ENCODE results near the gene TBC1D24.

The TBC1D24 gene

DNA sequence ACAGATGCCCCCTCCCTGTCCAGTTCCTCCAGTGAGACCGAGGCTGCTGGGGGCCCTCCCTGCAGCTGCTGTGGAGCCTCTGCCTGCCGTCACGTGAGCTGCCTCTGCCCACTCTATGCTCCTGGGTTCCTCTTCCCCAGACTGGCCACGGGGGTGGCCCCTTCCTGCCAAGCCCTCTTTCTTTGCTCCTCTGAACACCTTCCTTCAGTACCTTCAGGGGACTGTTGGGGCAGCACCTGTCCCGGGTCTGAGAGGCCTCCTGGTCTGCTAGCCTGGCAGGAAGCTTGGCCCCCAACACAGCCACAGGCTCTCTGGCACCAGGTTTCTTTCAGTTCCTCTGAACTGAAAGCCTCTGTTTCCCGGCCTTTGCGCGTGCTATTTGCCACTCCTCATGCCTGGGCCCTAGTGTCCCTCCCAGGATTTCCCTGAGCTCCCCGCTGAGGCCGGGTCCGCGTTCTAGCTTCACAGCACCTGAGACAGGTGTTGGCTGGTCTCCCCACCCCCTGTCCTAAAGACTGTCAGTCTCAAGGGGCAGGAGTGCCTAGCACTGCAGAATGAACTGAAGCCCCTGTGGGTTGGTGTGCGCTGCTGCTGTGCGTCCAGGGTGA lies 32.2 kb downstream of the TBC1D24 start:
- peak overlapping the region; percentile 90 for H3K9ac ChIP-seq (ENCODE audit: low read length)

GRCh38 chr16:2507665-2508064 lies 32.7 kb downstream of the TBC1D24 start:
- H3K4me3 ChIP-seq (ENCODE audit: low read length): peak overlapping the region; percentile 47
- H3K9me3 ChIP-seq (ENCODE audit: insufficient read depth, low read length): no peaks in the 10 kb centered on the region
- H3K36me3 ChIP-seq (replicated peaks; ENCODE audit: low read depth, low read length): no peaks in the 10 kb centered on the region
- H3K27me3 ChIP-seq (ENCODE audit: low read depth, low read length): no peaks in the 10 kb centered on the region
- no peaks in the 10 kb centered on the region for H4K20me1 ChIP-seq (ENCODE audit: insufficient read depth, low read length)
- H3K4me1 ChIP-seq (ENCODE audit: low read length): peaks cover 64% of the 10 kb centered on the region
- no peaks in the 10 kb centered on the region for H3K79me2 ChIP-seq (ENCODE audit: low read length)
- TF ChIP-seq EZH2phosphoT487 (IDR thresholded peaks at IDR 0.05; ENCODE audit: low read depth) (no peak), CTCF (IDR thresholded peaks at IDR 0.05; ENCODE audit: low read depth, low read length) (no peak)
- H2AFZ ChIP-seq (ENCODE audit: low read depth, low read length): 0 out of 2 replicates have a peak overlapping the region, but pooled peaks have one; percentile 12
- peak overlapping the region; percentile 95 for H3K4me2 ChIP-seq (ENCODE audit: low read length)
- peak overlapping the region; percentile 90 for H3K9ac ChIP-seq (ENCODE audit: low read length)
- peak overlapping the region; percentile 94 for H3K27ac ChIP-seq (ENCODE audit: low read length)

More for the DNA sequence above, 32.2 kb downstream of the TBC1D24 start:
- H3K36me3 ChIP-seq (replicated peaks; ENCODE audit: low read depth, low read length): no peaks in the 10 kb centered on the region
- 0 out of 2 replicates have a peak overlapping the region, but pooled peaks have one; percentile 12 for H2AFZ ChIP-seq (ENCODE audit: low read depth, low read length)
- H4K20me1 ChIP-seq (ENCODE audit: insufficient read depth, low read length): no peaks in the 10 kb centered on the region
- H3K27me3 ChIP-seq (ENCODE audit: low read depth, low read length): no peaks in the 10 kb centered on the region
- TF ChIP-seq CTCF (IDR thresholded peaks at IDR 0.05; ENCODE audit: low read depth, low read length) (no peak; the same call in 1 of the 2 replicates), EZH2phosphoT487 (IDR thresholded peaks at IDR 0.05; ENCODE audit: low read depth) (no peak)
- H3K4me1 ChIP-seq (ENCODE audit: low read length): peaks cover 62% of the 10 kb centered on the region
- H3K4me3 ChIP-seq (ENCODE audit: low read length): peak overlapping the region; percentile 47
- H3K79me2 ChIP-seq (ENCODE audit: low read length): no peaks in the 10 kb centered on the region
- H3K4me2 ChIP-seq (ENCODE audit: low read length): peak overlapping the region; percentile 95
- H3K9me3 ChIP-seq (ENCODE audit: insufficient read depth, low read length): no peaks in the 10 kb centered on the region
- H3K27ac ChIP-seq (ENCODE audit: low read length): peak overlapping the region; percentile 94

GRCh38 chr16:2508722-2509400 lies 33.9 kb downstream of the TBC1D24 start:
- Histone ChIP-seq H3K36me3 (replicated peaks; ENCODE audit: low read depth, low read length) (no peaks in the 10 kb centered on the region), H3K4me2 (ENCODE audit: low read length) (peak overlapping the region; percentile 95), H3K27ac (ENCODE audit: low read length) (peak overlapping the region; percentile 94), H3K9ac (ENCODE audit: low read length) (peak overlapping the region; percentile 90; the same call in 1 of the 2 replicates), H3K4me3 (ENCODE audit: low read length) (peak overlapping the region; percentile 47; the same call in 1 of the 2 replicates), H2AFZ (ENCODE audit: low read depth, low read length) (no peak overlapping the region), H3K79me2 (ENCODE audit: low read length) (peaks cover 3% of the 10 kb centered on the region), H3K4me1 (ENCODE audit: low read length) (peaks cover 71% of the 10 kb centered on the region), H4K20me1 (ENCODE audit: insufficient read depth, low read length) (no peaks in the 10 kb centered on the region), H3K27me3 (ENCODE audit: low read depth, low read length) (no peaks in the 10 kb centered on the region), H3K9me3 (ENCODE audit: insufficient read depth, low read length) (no peaks in the 10 kb centered on the region)
- no peak for TF ChIP-seq CTCF (IDR thresholded peaks at IDR 0.05; ENCODE audit: low read depth, low read length)
- TF ChIP-seq EZH2phosphoT487 (IDR thresholded peaks at IDR 0.05; ENCODE audit: low read depth): no peak

GRCh38 chr16:2511128-2511800 lies 36.3 kb downstream of the TBC1D24 start:
- Histone ChIP-seq H3K9me3 (ENCODE audit: insufficient read depth, low read length) (no peaks in the 10 kb centered on the region), H3K27ac (ENCODE audit: low read length) (no peak overlapping the region), H3K4me1 (ENCODE audit: low read length) (peaks cover 78% of the 10 kb centered on the region), H3K79me2 (ENCODE audit: low read length) (peaks cover 27% of the 10 kb centered on the region), H4K20me1 (ENCODE audit: insufficient read depth, low read length) (peaks cover 19% of the 10 kb centered on the region), H2AFZ (ENCODE audit: low read depth, low read length) (no peak overlapping the region), H3K4me3 (ENCODE audit: low read length) (no peak overlapping the region), H3K27me3 (ENCODE audit: low read depth, low read length) (no peaks in the 10 kb centered on the region), H3K36me3 (replicated peaks; ENCODE audit: low read depth, low read length) (peaks cover under 1% of the 10 kb centered on the region), H3K4me2 (ENCODE audit: low read length) (peak overlapping the region; percentile 95), H3K9ac (ENCODE audit: low read length) (0 out of 2 replicates have a peak overlapping the region, but pooled peaks have one; percentile 90)
- no peak for TF ChIP-seq CTCF (IDR thresholded peaks at IDR 0.05; ENCODE audit: low read depth, low read length)
- no peak for TF ChIP-seq EZH2phosphoT487 (IDR thresholded peaks at IDR 0.05; ENCODE audit: low read depth)
